ENCODE data around the gene FDXR. TPM values are rescaled to one million over a fixed set of nuclear protein-coding genes. Genes with fewer than 3 reads are reported as not detected.

Gene FDXR
- total RNA-seq, 4 donors from 2014 or later: 3.6 to 7.8 (median 4.6) TPM

DNA sequence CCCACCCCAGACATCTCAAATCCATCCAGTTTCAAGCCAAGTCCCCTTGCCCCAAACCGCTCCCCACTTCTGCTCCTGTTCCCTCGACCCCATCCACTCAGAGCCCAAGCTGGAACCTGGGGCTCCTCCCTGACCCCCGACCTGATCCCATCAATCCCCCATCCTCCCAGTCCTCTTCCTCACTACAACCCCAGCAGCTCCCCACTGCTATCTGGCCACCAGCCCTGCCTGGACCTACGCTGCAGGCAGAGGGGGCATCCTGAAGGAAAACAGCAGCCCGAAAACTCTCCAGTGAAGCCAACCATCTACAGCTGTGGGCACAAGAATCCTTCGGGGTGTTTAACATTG, 3.9 kb downstream of the FDXR start:
- H3K27me3 ChIP-seq: peaks cover 7% of the 10 kb centered on the region
- no peaks in the 10 kb centered on the region for H3K36me3 ChIP-seq
- ATAC-seq: no peak
- WGBS, 2 donors (ENCODE audit: low coverage in 1 of 2): 92 to 100% methylated on average over 2 to 4 of the region's 6 CpGs
- no peak overlapping the region for H3K4me3 ChIP-seq
- no peak overlapping the region for H3K27ac ChIP-seq
- H3K4me1 ChIP-seq: peaks cover 0 to 29% (median 10%) of the 10 kb centered on the region in 3 donors
- no peaks in the 10 kb centered on the region for H3K9me3 ChIP-seq
- TF ChIP-seq POLR2AphosphoS5 (IDR thresholded peaks at IDR 0.05): no peak
- TF ChIP-seq CTCF (IDR thresholded peaks at IDR 0.05): no peak
- TF ChIP-seq EP300 (IDR thresholded peaks at IDR 0.05): no peak
- TF ChIP-seq POLR2A (IDR thresholded peaks at IDR 0.05): no peak

GRCh38 chr17:74868251-74868907, 4.4 kb downstream of the FDXR start:
- H3K9me3 ChIP-seq: no peaks in the 10 kb centered on the region
- ATAC-seq: no peak
- no peaks in the 10 kb centered on the region for H3K36me3 ChIP-seq
- no peak overlapping the region for H3K4me3 ChIP-seq
- no peak for TF ChIP-seq EP300 (IDR thresholded peaks at IDR 0.05)
- no peak overlapping the region for H3K27ac ChIP-seq
- WGBS, 2 donors (ENCODE audit: low coverage in 1 of 2): 78 to 80% methylated on average over 10 to 11 of the region's 12 CpGs
- H3K4me1 ChIP-seq: peaks cover 0 to 26% (median 8%) of the 10 kb centered on the region in 3 donors
- H3K27me3 ChIP-seq: peaks cover 7% of the 10 kb centered on the region

DNA sequence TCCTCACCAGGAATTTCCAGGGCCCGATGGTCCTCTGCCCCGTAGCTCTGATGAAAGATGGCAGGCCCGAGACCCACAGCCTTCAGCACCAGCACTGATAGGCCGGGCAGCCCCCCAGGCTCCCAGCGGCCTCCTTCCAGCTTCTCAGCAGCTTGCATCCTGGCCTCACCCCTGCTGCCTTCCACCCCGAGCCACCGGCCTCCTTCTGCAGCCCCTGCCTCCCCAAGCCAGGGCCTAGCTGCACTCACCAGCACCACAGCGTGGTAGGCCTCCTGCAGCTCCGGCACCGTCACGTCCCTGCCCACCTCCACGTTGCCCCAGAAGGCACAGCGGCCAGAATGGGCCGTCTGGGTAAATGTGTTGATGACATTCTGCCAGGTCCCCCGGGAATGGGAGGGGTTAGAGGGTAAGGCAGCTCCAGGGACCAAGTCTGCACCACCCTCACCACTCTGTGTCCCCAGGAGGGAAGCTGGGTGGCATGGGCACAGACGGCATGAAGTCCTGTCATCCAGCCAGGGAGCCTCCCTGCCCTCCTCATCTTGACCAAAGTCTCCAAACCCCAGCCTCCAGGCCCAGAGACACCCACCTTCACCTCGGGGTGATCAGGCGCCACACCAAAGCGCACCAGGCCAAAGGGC, 6.5 kb downstream of the FDXR start:
- TF ChIP-seq CTCF (IDR thresholded peaks at IDR 0.05) (no peak), EP300 (IDR thresholded peaks at IDR 0.05) (no peak), POLR2AphosphoS5 (IDR thresholded peaks at IDR 0.05) (no peak), POLR2A (IDR thresholded peaks at IDR 0.05) (no peak)
- no peaks in the 10 kb centered on the region for H3K36me3 ChIP-seq

GRCh38 chr17:74865504-74866197, 7.1 kb downstream of the FDXR start:
- 80% methylated on average over 4 of the region's 19 CpGs; no CpG with 5 or more reads in 1 of the 2 donors for WGBS, 2 donors (ENCODE audit: low coverage in 1 of 2)
- no peaks in the 10 kb centered on the region for H3K9me3 ChIP-seq
- ATAC-seq: no peak
- no peak for TF ChIP-seq EP300 (IDR thresholded peaks at IDR 0.05)
- no peak for TF ChIP-seq POLR2A (IDR thresholded peaks at IDR 0.05)
- no peak for TF ChIP-seq POLR2AphosphoS5 (IDR thresholded peaks at IDR 0.05)
- H3K4me3 ChIP-seq: no peak overlapping the region
- H3K27ac ChIP-seq: no peak overlapping the region
- peaks cover 0 to 25% (median 12%) of the 10 kb centered on the region in 3 donors for H3K4me1 ChIP-seq
- no peaks in the 10 kb centered on the region for H3K36me3 ChIP-seq
- peaks cover 32% of the 10 kb centered on the region for H3K27me3 ChIP-seq

More for the DNA sequence above, 6.5 kb downstream of the FDXR start:
- peaks cover 0 to 23% (median 6%) of the 10 kb centered on the region in 3 donors for H3K4me1 ChIP-seq
- no peak overlapping the region for H3K4me3 ChIP-seq
- WGBS, 2 donors (ENCODE audit: low coverage in 1 of 2): no CpG with 5 or more reads among the region's 19 CpGs
- ATAC-seq: no peak
- peaks cover 26% of the 10 kb centered on the region for H3K27me3 ChIP-seq
- no peaks in the 10 kb centered on the region for H3K9me3 ChIP-seq
- H3K27ac ChIP-seq: no peak overlapping the region

DNA sequence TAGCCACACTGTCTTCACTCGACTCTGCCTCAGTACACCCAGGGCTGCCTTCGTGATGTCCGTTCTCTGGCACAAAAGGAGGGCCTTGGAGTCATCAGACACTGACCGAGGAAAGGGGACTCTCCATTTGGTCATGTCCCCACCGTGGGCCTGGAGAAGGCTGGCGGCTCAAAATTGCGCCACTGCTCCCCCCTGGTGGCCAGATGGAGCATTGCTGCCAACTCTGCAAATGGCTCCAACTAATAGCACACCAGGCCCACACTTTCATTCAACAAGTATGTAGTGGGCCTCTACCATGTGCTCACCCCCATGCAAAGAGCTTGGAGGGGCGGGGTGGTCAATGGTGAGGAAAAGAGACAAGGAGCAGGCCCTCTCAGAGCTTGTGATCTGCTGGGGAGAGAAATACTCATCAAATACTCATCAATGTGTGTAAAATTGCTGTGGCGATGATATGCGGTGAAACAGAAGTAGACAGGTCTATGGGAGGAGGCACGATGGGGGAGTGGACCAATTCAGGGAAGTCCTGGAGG, 7.9 kb downstream of the FDXR start:
- Histone ChIP-seq H3K27ac (no peak overlapping the region), H3K9me3 (no peaks in the 10 kb centered on the region), H3K36me3 (no peaks in the 10 kb centered on the region), H3K27me3 (peaks cover 39% of the 10 kb centered on the region), H3K4me3 (no peak overlapping the region), H3K4me1 (peaks cover 0 to 32% (median 19%) of the 10 kb centered on the region in 3 donors)
- ATAC-seq: peak; percentile 60
- 0 to 75% methylated on average over 2 to 3 of the region's 11 CpGs for WGBS, 2 donors (ENCODE audit: low coverage in 1 of 2)
- TF ChIP-seq POLR2AphosphoS5 (IDR thresholded peaks at IDR 0.05) (no peak), CTCF (IDR thresholded peaks at IDR 0.05) (peak in 3 of 4 experiments; percentile 96 to 97 (median 97))
